ENCODE results near the gene GNB4.

The GNB4 gene

GRCh38 chr3:179347345-179348194, 103.7 kb downstream of the GNB4 start, which contains the start of gene MFN1:
MFN1 (plus strand) TSS chr3:179347709; CDS start chr3:179348852, 1,143 bp downstream.
- DNase-seq (ENCODE audit: low read depth): peak; percentile 97
- peak within 1 kb of the TSS; percentile 95 for H3K4me3 ChIP-seq (ENCODE audit: low read depth, low read length)
- TF ChIP-seq, protein P1, sequence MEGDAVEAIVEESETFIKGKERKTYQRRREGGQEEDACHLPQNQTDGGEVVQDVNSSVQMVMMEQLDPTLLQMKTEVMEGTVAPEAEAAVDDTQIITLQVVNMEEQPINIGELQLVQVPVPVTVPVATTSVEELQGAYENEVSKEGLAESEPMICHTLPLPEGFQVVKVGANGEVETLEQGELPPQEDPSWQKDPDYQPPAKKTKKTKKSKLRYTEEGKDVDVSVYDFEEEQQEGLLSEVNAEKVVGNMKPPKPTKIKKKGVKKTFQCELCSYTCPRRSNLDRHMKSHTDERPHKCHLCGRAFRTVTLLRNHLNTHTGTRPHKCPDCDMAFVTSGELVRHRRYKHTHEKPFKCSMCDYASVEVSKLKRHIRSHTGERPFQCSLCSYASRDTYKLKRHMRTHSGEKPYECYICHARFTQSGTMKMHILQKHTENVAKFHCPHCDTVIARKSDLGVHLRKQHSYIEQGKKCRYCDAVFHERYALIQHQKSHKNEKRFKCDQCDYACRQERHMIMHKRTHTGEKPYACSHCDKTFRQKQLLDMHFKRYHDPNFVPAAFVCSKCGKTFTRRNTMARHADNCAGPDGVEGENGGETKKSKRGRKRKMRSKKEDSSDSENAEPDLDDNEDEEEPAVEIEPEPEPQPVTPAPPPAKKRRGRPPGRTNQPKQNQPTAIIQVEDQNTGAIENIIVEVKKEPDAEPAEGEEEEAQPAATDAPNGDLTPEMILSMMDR (conservative IDR thresholded peaks at IDR 0.05; ENCODE audit: low read depth, low read length): peak; percentile 2

Measured in choroid plexus epithelial cell (primary cell).